Keratinocyte (primary cell): ENCODE results near the gene MTO1. TPM values are rescaled to one million over a fixed set of nuclear protein-coding genes. Genes with fewer than 3 reads are reported as not detected.

Experiments
- DNase-seq: peaks from one replicate; pipeline ENCODE4 v3.0.0-alpha.2; 2011; ENCODE audit warnings: low read depth, missing footprints, low spot score
- FAIRE-seq: peaks from 2 replicates; lab custom pipeline; 2011; peaks lifted over from hg19 to GRCh38; lab: Jason Lieb, UNC
- H2AFZ ChIP-seq: 2 replicates; pipeline ENCODE4 v1.6.0; 2012; ENCODE audit warnings: low read length, control low read depth, inconsistent platforms; ENCODE audit not compliant: control insufficient read depth
- H3K27ac ChIP-seq: 2 replicates; pipeline ENCODE4 v1.5.1; 2011; ENCODE audit warnings: low read length; ENCODE audit not compliant: control insufficient read depth, insufficient read depth
- H3K27me3 ChIP-seq: 3 replicates; pipeline ENCODE4 v1.6.0; 2011; ENCODE audit warnings: low read length; ENCODE audit not compliant: control insufficient read depth, insufficient read depth; ENCODE audit errors: extremely low read depth
- H3K36me3 ChIP-seq, 2 experiments: 2 replicates in 1 of 2; 3 replicates in 1 of 2; pipeline ENCODE4 v1.5.1; 2011; ENCODE audit warnings: low read length in 2 of 2, mild to moderate bottlenecking in 1 of 2; ENCODE audit not compliant: control insufficient read depth in 2 of 2, insufficient read depth in 2 of 2; ENCODE audit errors: extremely low read depth in 1 of 2
- H3K4me1 ChIP-seq: 3 replicates; pipeline ENCODE4 v1.5.1; 2011; ENCODE audit warnings: low read length; ENCODE audit not compliant: control insufficient read depth, insufficient read depth; ENCODE audit errors: extremely low read depth
- H3K4me2 ChIP-seq: 3 replicates; pipeline ENCODE4 v1.6.0; 2011; ENCODE audit warnings: low read depth, low read length; ENCODE audit not compliant: control insufficient read depth, insufficient read depth; ENCODE audit errors: extremely low read depth
- H3K4me3 ChIP-seq, 3 experiments: fragments of 200-600 bp in 1 of 3; sonication (generic) in 1 of 3; 2 replicates in 2 of 3; 3 replicates in 1 of 3; pipeline ENCODE4 v1.5.1; 2011 to 2016; ENCODE audit warnings: low read length in 3 of 3, mild to moderate bottlenecking in 3 of 3, control low read depth in 2 of 3, inconsistent platforms in 1 of 3, low read depth in 1 of 3, mixed read lengths in 1 of 3, mixed run types in 1 of 3, moderate library complexity in 1 of 3; ENCODE audit not compliant: control insufficient read depth in 2 of 3, insufficient read depth in 2 of 3; ENCODE audit errors: extremely low read depth in 1 of 3
- H3K79me2 ChIP-seq: 2 replicates; pipeline ENCODE4 v1.6.0; 2012; ENCODE audit warnings: low read length; ENCODE audit not compliant: control insufficient read depth, insufficient read depth
- H3K9ac ChIP-seq: 3 replicates; pipeline ENCODE4 v1.6.0; 2011; ENCODE audit warnings: low read length; ENCODE audit not compliant: control insufficient read depth, insufficient read depth; ENCODE audit errors: extremely low read depth
- H3K9me1 ChIP-seq: 3 replicates; pipeline ENCODE4 v1.6.0; 2011; ENCODE audit warnings: low read length; ENCODE audit not compliant: control insufficient read depth, insufficient read depth; ENCODE audit errors: extremely low read depth
- H3K9me3 ChIP-seq: 2 replicates; pipeline ENCODE4 v1.5.1; 2012; ENCODE audit warnings: low read depth, low read length; ENCODE audit not compliant: control insufficient read depth
- H4K20me1 ChIP-seq: 3 replicates; pipeline ENCODE4 v1.6.0; 2011; ENCODE audit warnings: low read length; ENCODE audit not compliant: control insufficient read depth, insufficient read depth; ENCODE audit errors: extremely low read depth
- EZH2 ChIP-seq: IDR thresholded peaks from one replicate; pipeline ENCODE4 v1.6.1; 2012; ENCODE audit warnings: inconsistent platforms, mild to moderate bottlenecking, low read length, moderate library complexity
- dilution Hi-C: fragments of 300-500 bp; cut with MboI; formaldehyde crosslinking; loops from one replicate; pipeline ENCODE4 v1.7.0; 2020; ENCODE audit warnings: low sequenced_read_pairs; ENCODE audit not compliant: extremely low pct_ligation_motif_present
- polyA plus RNA-seq, 5 experiments: library from polyadenylated mRNA; depleted of rRNA in 3 of 5; stranded (reverse) in 3 of 5; stranded (forward) in 1 of 5; unstranded in 1 of 5; fragments of >200 nt; gene quantifications; 1 replicate in 1 of 5; 2 replicates in 3 of 5; 3 replicates in 1 of 5; pipeline versions ENCODE4 v1.2.1 to v1.2.3, GENCODE V29; 2011 to 2012; ENCODE audit warnings: missing spikeins in 2 of 5, low read depth in 1 of 5, low replicate concordance in 1 of 5
- TF ChIP-seq, protein P1 (sequence below), 3 experiments: IDR thresholded peaks in 1 of 3; conservative IDR thresholded peaks in 1 of 3; optimal IDR thresholded peaks in 1 of 3; 2 replicates in 2 of 3; 3 replicates in 1 of 3; pipeline versions ENCODE3 to v1.5.1; 2011; ENCODE audit warnings: low read length in 3 of 3, mild to moderate bottlenecking in 3 of 3, moderate library complexity in 2 of 3, control low read depth in 1 of 3, inconsistent platforms in 1 of 3; ENCODE audit not compliant: insufficient read depth in 2 of 3; ENCODE audit errors: extremely low read depth in 1 of 3

Gene MTO1
- polyA plus RNA-seq, 1 donor (not counting 4 experiments of a cell fraction or from before 2014, with no cell fraction given) = 24.5 TPM

DNA sequence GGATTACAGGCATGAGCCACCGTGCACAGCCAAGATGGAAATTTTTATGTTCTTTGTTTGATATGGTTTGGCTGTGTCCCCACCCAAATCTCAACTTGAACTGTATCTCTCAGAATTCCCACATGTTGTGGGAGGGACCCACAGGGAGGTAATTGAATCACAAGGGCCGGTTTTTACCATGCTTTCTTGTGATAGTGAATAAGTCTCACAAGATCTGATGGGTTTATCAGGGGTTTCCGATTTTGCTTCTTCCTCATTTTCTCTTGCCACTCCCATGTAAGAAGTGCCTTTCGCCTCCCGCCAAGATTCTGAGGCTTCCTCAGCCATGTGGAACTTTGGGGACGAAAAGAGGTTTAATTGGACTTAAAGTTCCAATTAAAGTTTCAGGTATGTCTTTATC, 44.7 kb downstream of the MTO1 start:
- Histone ChIP-seq H3K27me3 (no peaks in the 10 kb centered on the region), H3K4me3 (no peak overlapping the region), H4K20me1 (no peaks in the 10 kb centered on the region), H3K79me2 (no peaks in the 10 kb centered on the region), H3K9me3 (no peaks in the 10 kb centered on the region), H3K9ac (no peak overlapping the region), H2AFZ (no peak overlapping the region), H3K4me1 (no peaks in the 10 kb centered on the region), H3K4me2 (no peak overlapping the region), H3K36me3 (peaks cover 3 to 5% of the 10 kb centered on the region in 2 experiments), H3K27ac (no peak overlapping the region), H3K9me1 (no peaks in the 10 kb centered on the region)
- TF ChIP-seq EZH2 = no peak
- TF ChIP-seq, protein P1, sequence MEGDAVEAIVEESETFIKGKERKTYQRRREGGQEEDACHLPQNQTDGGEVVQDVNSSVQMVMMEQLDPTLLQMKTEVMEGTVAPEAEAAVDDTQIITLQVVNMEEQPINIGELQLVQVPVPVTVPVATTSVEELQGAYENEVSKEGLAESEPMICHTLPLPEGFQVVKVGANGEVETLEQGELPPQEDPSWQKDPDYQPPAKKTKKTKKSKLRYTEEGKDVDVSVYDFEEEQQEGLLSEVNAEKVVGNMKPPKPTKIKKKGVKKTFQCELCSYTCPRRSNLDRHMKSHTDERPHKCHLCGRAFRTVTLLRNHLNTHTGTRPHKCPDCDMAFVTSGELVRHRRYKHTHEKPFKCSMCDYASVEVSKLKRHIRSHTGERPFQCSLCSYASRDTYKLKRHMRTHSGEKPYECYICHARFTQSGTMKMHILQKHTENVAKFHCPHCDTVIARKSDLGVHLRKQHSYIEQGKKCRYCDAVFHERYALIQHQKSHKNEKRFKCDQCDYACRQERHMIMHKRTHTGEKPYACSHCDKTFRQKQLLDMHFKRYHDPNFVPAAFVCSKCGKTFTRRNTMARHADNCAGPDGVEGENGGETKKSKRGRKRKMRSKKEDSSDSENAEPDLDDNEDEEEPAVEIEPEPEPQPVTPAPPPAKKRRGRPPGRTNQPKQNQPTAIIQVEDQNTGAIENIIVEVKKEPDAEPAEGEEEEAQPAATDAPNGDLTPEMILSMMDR (optimal IDR thresholded peaks at IDR 0.05 in 1 of 3, IDR thresholded peaks at IDR 0.05 in 1 of 3, conservative IDR thresholded peaks at IDR 0.05 in 1 of 3; ENCODE audit: extremely low read depth in 1 of 3, insufficient read depth in 2 of 3, low read length in 3 of 3) = no peak
- DNase-seq = no peak
- FAIRE-seq = no peak
- dilution Hi-C loops = loop anchor here (25.0 kb wide), 1 partner anchor 106 kb away; no protein-coding TSS in a partner anchor

DNA sequence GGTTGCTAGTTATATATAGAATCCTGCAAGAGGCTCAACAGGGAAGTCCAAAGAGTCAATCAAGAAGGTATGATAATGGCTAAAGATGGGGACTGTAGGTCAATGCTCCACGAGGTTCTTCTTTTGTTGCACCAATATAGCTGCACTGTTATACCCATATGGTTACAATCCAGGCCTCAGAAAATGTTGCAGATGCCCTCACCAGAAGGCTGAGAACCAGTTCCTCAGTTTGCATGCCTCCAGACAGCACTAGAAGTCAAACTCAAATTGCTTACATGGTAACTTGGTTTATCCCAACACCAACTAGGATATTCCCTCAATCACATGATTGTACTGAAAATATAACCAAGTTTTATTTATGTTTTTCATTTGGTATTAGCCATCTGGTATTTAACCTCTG, 47.2 kb downstream of the MTO1 start:
- dilution Hi-C loops = loop anchor here (25.0 kb wide), 1 partner anchor 104 kb away; no protein-coding TSS in a partner anchor
- no peaks in the 10 kb centered on the region for H3K9me1 ChIP-seq
- no peak for FAIRE-seq
- H3K4me2 ChIP-seq = no peak overlapping the region
- H3K9ac ChIP-seq = no peak overlapping the region
- H4K20me1 ChIP-seq = no peaks in the 10 kb centered on the region
- no peaks in the 10 kb centered on the region for H3K9me3 ChIP-seq
- no peak overlapping the region for H3K27ac ChIP-seq
- H3K36me3 ChIP-seq = peaks cover 0 to 1% of the 10 kb centered on the region in 2 experiments
- H3K4me1 ChIP-seq = no peaks in the 10 kb centered on the region
- no peaks in the 10 kb centered on the region for H3K27me3 ChIP-seq
- H2AFZ ChIP-seq = no peak overlapping the region
- TF ChIP-seq EZH2 = no peak
- TF ChIP-seq, protein P1 (optimal IDR thresholded peaks at IDR 0.05 in 1 of 3, IDR thresholded peaks at IDR 0.05 in 1 of 3, conservative IDR thresholded peaks at IDR 0.05 in 1 of 3; ENCODE audit: extremely low read depth in 1 of 3, insufficient read depth in 2 of 3, low read length in 3 of 3) = no peak
- no peak overlapping the region for H3K4me3 ChIP-seq
- no peak for DNase-seq
- no peaks in the 10 kb centered on the region for H3K79me2 ChIP-seq
